ENCODE data around the gene ELOB. TPM values are rescaled to one million over a fixed set of nuclear protein-coding genes. Genes with fewer than 3 reads are reported as not detected.

The ELOB gene
- total RNA-seq (2014; rRNA removed) = 203 and 289 TPM in 2 replicates
- percentile 89 among the genes with signal in this experiment for Bru-seq, nascent RNA
- BruChase-seq, experiment 1, labeled RNA remaining after a 6-hour chase = percentile 89 among the genes with signal in this experiment
- BruChase-seq, experiment 2, labeled RNA remaining after a 2-hour chase = percentile 84 among the genes with signal in this experiment
- long read RNA-seq, transcript ELOB-203 (4 exons, 991 nt) = major isoform, 197 of 310 reads
- long read RNA-seq, transcript ELOB-202 (3 exons, 997 nt) = minor isoform, 88 of 310 reads
- long read RNA-seq, transcript ELOB-205 (3 exons, 331 nt) = minor isoform, 9 of 310 reads
- long read RNA-seq, partial matches to known transcripts = 11 of 310 reads
- long read RNA-seq, other reads (novel, unspliced or antisense) = 4 of 310 reads

GRCh38 chr16:2777231-2777902 lies at the start of gene ELOB:
TSS of gene ELOB (minus strand) at chr16:2777280. CDS start at chr16:2777239, 41 bp downstream.
- intact Hi-C loops (cut with micrococcal nuclease) = loop anchor here (10.0 kb wide), 1 partner anchor 47 kb away; no protein-coding TSS in a partner anchor
- TSS peak; percentile 63 for BruUV-seq (replicated peaks)
- H3K4me3 ChIP-seq (ENCODE audit: low read length) = peak within 1 kb of the TSS; percentile 98
- DNase-seq (peak; percentile 73), ATAC-seq (peak; percentile 92)
- H3K4me1 ChIP-seq (ENCODE audit: insufficient read depth, low read length) = peaks cover 20% of the 10 kb centered on the region
- H3K79me2 ChIP-seq (ENCODE audit: low read length) = peaks cover 51% of the 10 kb centered on the region
- H3K9me3 ChIP-seq (ENCODE audit: low read length) = no peaks in the 10 kb centered on the region
- H3K27me3 ChIP-seq (ENCODE audit: low read length) = no peaks in the 10 kb centered on the region
- H3K9me2 ChIP-seq (replicated peaks; ENCODE audit: low read length) = no peaks in the 10 kb centered on the region
- no peaks in the 10 kb centered on the region for H3F3A ChIP-seq (ENCODE audit: low read length, unreplicated experiment)
- ChIA-PET POLR2A (ENCODE audit: unreplicated experiment) (no interaction called here), CTCF (no interaction called here)
- no peaks in the 10 kb centered on the region; the same call in 1 of the 2 replicates for H3K36me3 ChIP-seq (ENCODE audit: low read depth, low read length)
- H3K9ac ChIP-seq (ENCODE audit: low read length) = peak within 1 kb of the TSS; percentile 100
- TF ChIP-seq EZH2 (IDR thresholded peaks at IDR 0.05; ENCODE audit: low read length, unreplicated experiment) = no peak
- no peak for TF ChIP-seq EZH2phosphoT487 (IDR thresholded peaks at IDR 0.05; ENCODE audit: borderline replicate concordance, low read length)
- TF ChIP-seq CTCF (conservative IDR thresholded peaks at IDR 0.05; ENCODE audit: low read depth, low read length) = no peak
- H4K20me1 ChIP-seq (ENCODE audit: low read length) = no peaks in the 10 kb centered on the region
- H2AFZ ChIP-seq (ENCODE audit: low read length) = peak within 1 kb of the TSS; percentile 63
- H3K27ac ChIP-seq (ENCODE audit: low read length) = peak within 1 kb of the TSS; percentile 92
- H3K4me2 ChIP-seq (ENCODE audit: low read length) = peak within 1 kb of the TSS; percentile 100

GRCh38 chr16:2825906-2826305 lies 48.8 kb upstream of the ELOB start:
- POLR2A ChIA-PET (ENCODE audit: unreplicated experiment) = no interaction called here
- CTCF ChIA-PET = interaction anchor here (1.1 kb wide), 1 partner anchor 13 kb away, joined by 3 read pairs; no protein-coding TSS in a partner anchor
- no TSS peak for BruUV-seq (replicated peaks)

More at GRCh38 chr16:2825906-2826305, 48.8 kb upstream of the ELOB start:
- no peaks in the 10 kb centered on the region for H4K20me1 ChIP-seq (ENCODE audit: low read length)
- ATAC-seq = no peak
- H3K27me3 ChIP-seq (ENCODE audit: low read length) = no peaks in the 10 kb centered on the region
- no peak overlapping the region for H3K9ac ChIP-seq (ENCODE audit: low read length)
- no peaks in the 10 kb centered on the region for H3K9me3 ChIP-seq (ENCODE audit: low read length)
- no peak overlapping the region for H3K4me3 ChIP-seq (ENCODE audit: low read length)
- H3K79me2 ChIP-seq (ENCODE audit: low read length) = no peaks in the 10 kb centered on the region
- no peak overlapping the region for H3K27ac ChIP-seq (ENCODE audit: low read length)
- no peak for TF ChIP-seq CTCF (conservative IDR thresholded peaks at IDR 0.05; ENCODE audit: low read depth, low read length)
- TF ChIP-seq EZH2phosphoT487 (IDR thresholded peaks at IDR 0.05; ENCODE audit: borderline replicate concordance, low read length) = no peak
- H3K4me1 ChIP-seq (ENCODE audit: insufficient read depth, low read length) = peaks cover 12% of the 10 kb centered on the region
- H3K4me2 ChIP-seq (ENCODE audit: low read length) = no peak overlapping the region
- no peaks in the 10 kb centered on the region for H3K36me3 ChIP-seq (ENCODE audit: low read depth, low read length)
- H3K9me2 ChIP-seq (replicated peaks; ENCODE audit: low read length) = no peaks in the 10 kb centered on the region
- intact Hi-C loops (cut with micrococcal nuclease) = loop anchor here (10.0 kb wide), 1 partner anchor 51 kb away; the partner anchor contains the start of gene ELOB
- H3F3A ChIP-seq (ENCODE audit: low read length, unreplicated experiment) = no peaks in the 10 kb centered on the region
- H2AFZ ChIP-seq (ENCODE audit: low read length) = no peak overlapping the region
- no peak for DNase-seq
